ENCODE measurements around the gene PLTP.
"Not testable (repeated sequence)": the region's sequence is repeated elsewhere in the genome, so short reads cannot be mapped to it uniquely, and the experiment has no call there.

Gene PLTP

GRCh38 chr20:45944151-45944964 is 32.4 kb upstream of the PLTP start:
- no peak for DNase-seq

- no peak for DNase-seq
These were observed 31.7 kb upstream of the PLTP start for GRCh38 chr20:45943613-45944012.

GRCh38 chr20:45940469-45940868 is 28.5 kb upstream of the PLTP start:
- DNase-seq: no peak

GRCh38 chr20:45940053-45940452 is 28.1 kb upstream of the PLTP start:
- DNase-seq: no peak

GRCh38 chr20:45938727-45939438 is 26.9 kb upstream of the PLTP start:
- DNase-seq: no peak

- DNase-seq: no peak
These were observed 25.8 kb upstream of the PLTP start for GRCh38 chr20:45937765-45938164.

- DNase-seq: no peak
These were observed 23.6 kb upstream of the PLTP start for GRCh38 chr20:45935416-45936046.

- DNase-seq: peak; percentile 95
These were observed 22.8 kb upstream of the PLTP start, which contains the start of gene PCIF1 for GRCh38 chr20:45934586-45935415. Gene PCIF1, plus strand, starts transcription at chr20:45934683. Its CDS starts 4,317 bp downstream, at chr20:45939000.

- DNase-seq: peak; percentile 40
These were observed 22.2 kb upstream of the PLTP start for GRCh38 chr20:45934046-45934585.

GRCh38 chr20:45933266-45934045 is 21.5 kb upstream of the PLTP start:
- peak; percentile 32 for DNase-seq

- DNase-seq: not testable (repeated sequence)
These were observed 19.7 kb upstream of the PLTP start for GRCh38 chr20:45931680-45932079.

- no peak for DNase-seq
These were observed 15.3 kb upstream of the PLTP start for GRCh38 chr20:45927071-45927878.

- no peak for DNase-seq
These were observed 14.7 kb upstream of the PLTP start for GRCh38 chr20:45926731-45927070.

- DNase-seq: no peak
These were observed 14.0 kb upstream of the PLTP start for GRCh38 chr20:45925821-45926506.

- DNase-seq: no peak
These were observed 12.7 kb upstream of the PLTP start for GRCh38 chr20:45924391-45925261.

- no peak for DNase-seq
These were observed 9.6 kb upstream of the PLTP start for GRCh38 chr20:45921337-45922189.

- DNase-seq: no peak
These were observed 8.7 kb upstream of the PLTP start for GRCh38 chr20:45920462-45921336.

Data from effector CD4-positive, alpha-beta T cell (primary cell).